Activated CD8-positive, alpha-beta memory T cell treated with anti-CD3 and anti-CD28 coated beads, Interleukin-2, amount 50 U/mL, for 24 hours (primary cell): ENCODE data around the gene PRR35.
"Not testable (repeated sequence)": the region's sequence is repeated elsewhere in the genome, so short reads cannot be mapped to it uniquely, and the experiment has no call there.

Experiments used
- DNase-seq: peaks from one replicate; pipeline ENCODE4 v3.0.0-alpha.2; 2020; ENCODE audit errors: extremely low read depth

The PRR35 gene

GRCh38 chr16:593807-594206 is 33.6 kb downstream of the PRR35 start:
- no peak for DNase-seq

GRCh38 chr16:595094-595528 is 34.9 kb downstream of the PRR35 start:
- DNase-seq: no peak

GRCh38 chr16:595942-596735 is 35.9 kb downstream of the PRR35 start:
- no peak for DNase-seq

DNA sequence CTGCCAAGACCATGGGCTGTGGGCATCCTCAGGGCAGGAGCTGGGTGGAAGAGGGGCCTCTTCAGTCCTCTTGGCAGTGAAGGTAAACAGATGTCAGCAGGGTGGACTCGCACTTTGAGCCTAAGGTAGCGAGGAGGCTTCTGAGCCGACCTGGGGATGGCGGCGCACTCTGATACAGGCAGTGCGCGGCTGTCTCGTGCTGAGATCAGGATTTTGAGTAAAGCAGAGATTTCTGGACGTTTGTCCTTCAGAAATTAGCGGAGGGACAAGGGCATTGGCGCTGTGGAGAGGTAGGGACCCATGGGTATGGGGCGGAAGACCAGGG is 36.5 kb downstream of the PRR35 start:
- DNase-seq: no peak

DNA sequence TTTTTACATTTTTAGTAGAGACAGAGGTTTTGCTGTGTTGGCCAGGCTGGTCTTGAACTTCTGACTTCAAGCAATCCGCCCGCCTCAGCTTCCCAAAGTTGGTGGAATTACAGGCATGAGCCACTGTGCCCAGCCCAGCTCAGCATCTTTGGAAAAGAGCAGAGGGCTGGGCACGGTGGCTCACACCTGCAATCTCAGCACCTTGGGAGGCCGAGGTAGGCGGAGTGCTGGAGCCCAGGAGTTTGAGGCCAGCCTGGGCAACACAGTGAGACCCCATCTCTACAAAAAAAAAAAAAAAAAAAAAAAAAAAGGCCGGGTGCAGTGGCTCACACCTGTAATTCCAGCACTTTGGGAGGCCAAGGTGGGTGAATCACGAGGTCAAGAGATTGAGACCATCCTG is 37.5 kb downstream of the PRR35 start:
- DNase-seq: not testable (repeated sequence)

GRCh38 chr16:598823-599739 is 38.9 kb downstream of the PRR35 start:
- no peak for DNase-seq

GRCh38 chr16:600781-601180 is 40.6 kb downstream of the PRR35 start:
- no peak for DNase-seq

DNA sequence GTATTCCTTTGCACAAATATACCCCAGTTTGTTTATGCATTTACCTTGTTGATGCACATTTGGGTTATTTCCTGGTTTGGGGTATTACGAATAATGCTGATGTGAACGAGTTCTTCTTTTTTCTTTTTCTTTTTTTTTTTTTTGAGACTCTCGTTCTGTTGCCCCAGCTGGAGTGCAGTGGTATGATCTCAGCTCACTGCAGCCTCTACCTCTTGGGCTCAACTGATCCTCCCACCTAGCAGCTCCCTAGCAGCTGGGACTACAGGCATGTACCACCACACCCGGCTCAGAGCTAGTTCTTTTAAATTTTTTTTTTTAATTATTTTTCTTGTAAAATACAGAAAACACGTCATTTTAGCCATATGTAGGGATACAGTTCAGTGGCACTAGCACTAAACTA is 43.7 kb downstream of the PRR35 start:
- DNase-seq: no peak

DNA sequence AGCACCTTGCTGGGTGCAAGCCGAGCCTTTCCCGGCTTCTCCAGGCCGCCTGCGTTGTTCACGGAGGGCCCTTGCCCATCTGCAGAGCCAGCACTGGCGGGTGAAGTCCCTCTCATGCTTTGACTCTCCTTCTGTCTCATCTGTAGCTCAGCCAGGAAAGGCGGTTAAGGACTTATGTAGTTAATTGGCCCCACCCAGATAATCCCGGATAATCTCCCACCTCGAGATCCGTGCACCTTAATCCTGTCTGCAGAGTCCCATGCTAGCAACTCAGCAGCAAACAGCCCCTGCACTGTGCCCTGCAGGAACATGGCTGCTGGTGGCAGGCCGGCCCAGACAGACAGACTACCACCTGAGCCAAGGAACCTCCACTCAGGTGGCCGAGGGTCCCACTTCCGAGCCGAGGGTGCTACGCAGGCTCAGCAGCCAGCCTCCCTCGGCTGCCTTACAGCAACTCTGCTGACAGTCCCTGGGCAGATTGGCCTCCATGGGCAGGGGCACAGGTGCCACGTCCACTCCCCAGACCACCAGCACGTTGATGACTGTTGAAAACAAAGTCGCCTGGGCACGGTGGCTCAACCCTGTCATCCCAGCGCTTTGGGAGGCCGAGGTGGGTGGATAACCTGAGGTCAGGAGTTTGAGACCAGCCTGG is 46.6 kb downstream of the PRR35 start:
- no peak for DNase-seq

GRCh38 chr16:608019-608418 is 47.8 kb downstream of the PRR35 start:
- DNase-seq: no peak

DNA sequence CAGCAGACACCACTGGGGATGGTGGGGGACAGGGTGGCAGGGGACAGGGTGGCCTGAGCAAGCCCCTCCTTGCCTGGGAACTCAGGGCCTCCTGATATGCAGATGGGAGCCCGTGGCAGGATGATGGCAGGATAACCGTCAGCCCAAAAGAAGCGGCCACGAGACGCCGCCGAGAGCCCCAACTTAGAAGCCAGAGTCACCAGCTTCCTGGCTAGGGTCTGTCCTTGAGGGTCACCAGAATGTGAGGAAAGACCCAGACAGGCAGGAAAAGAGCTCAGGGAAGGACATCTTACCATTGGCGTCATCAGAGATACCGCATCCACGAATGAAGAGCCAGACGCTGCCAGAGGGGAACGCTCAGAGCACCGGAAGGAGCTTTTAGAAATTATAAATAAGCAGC is 49.1 kb downstream of the PRR35 start:
- DNase-seq: no peak

DNA sequence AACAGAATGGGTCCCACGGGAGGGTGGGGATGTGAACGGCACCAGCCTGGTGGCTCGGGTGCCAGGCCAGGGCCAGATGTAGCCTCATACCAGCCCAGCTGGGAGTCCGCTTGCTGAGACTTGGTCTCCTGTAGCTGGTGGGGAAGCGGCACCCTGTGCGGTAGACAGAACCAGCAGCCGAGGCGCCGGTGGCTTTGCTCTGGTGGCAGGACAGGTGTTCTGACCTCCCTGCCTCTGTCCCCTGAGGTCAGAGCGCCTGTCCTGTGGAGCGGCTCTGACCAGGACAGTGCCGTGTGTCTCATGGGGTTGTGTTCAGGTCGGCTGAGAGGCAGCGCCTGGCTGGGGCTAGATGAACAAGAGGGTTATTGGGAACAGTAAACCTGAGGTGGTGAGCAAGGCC is 49.8 kb downstream of the PRR35 start:
- DNase-seq: no peak

DNA sequence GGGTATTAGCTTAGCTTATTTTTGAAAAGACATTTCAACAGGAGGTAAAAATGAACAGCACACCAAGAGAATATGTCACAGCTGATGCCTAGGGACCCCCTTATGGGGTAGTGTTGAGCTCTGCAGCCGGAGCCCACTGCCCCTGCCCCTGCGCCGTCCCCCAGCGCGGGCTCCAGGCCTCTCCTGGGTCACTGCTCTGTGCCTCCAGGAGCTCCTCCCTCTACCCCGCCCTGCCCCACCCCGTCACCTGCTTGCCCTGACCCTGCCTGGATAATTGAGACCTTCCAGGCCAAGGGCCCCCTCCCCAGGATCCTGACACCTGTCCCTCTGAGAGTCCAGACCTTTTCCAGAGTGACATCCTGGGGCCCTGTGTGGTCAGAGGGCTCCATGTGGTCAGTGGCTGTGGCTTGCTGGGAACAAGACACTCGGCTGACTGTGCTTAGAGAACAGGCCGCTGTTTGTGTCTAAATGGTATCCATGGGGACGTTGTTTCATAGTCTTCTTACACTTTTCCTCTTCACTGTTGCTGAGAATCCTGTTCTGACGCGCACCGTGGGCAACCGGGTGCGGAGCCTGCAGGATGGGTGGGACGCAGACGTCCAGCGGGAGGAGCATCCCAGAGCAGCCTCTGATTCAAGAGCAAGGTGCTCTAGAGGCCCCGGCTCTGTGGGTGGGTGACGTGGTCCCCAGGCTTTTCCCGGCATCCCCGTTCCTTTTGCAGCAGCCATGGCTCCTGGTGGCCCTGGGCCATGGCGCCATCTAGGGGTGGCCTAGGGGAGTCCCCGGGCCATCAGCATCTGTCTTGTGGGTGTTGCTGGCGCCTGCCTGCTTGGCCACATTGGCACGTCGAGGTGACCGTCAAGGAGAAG is 50.6 kb downstream of the PRR35 start:
- DNase-seq: no peak

GRCh38 chr16:615122-615521 is 54.9 kb downstream of the PRR35 start:
- DNase-seq: no peak
